GM18519 (cell line): ENCODE results near the gene YIPF5.

Experiments used
- ATAC-seq: cut with Tn5 transposase; IDR thresholded peaks from one replicate; pipeline ENCODE4 v1.9.1; 2021; ENCODE audit warnings: mild to moderate bottlenecking, moderate library complexity; ENCODE audit not compliant: unreplicated experiment, low FRiP score

Gene YIPF5

GRCh38 chr5:144183254-144183889, 12.9 kb upstream of the YIPF5 start:
- ATAC-seq = no peak

- ATAC-seq = no peak
Observed at GRCh38 chr5:144179226-144179625, 8.8 kb upstream of the YIPF5 start.

GRCh38 chr5:144177548-144177947, 7.1 kb upstream of the YIPF5 start:
- no peak for ATAC-seq

GRCh38 chr5:144173766-144174165, 3.3 kb upstream of the YIPF5 start:
- no peak for ATAC-seq

- ATAC-seq = no peak
Observed at GRCh38 chr5:144169904-144170275, 569 bp downstream of the YIPF5 start.

GRCh38 chr5:144167998-144168397, 2.5 kb downstream of the YIPF5 start:
- ATAC-seq = no peak

- ATAC-seq = no peak
Observed at GRCh38 chr5:144166696-144167095, 3.8 kb downstream of the YIPF5 start.

- ATAC-seq = no peak
Observed at GRCh38 chr5:144162686-144163085, 7.8 kb downstream of the YIPF5 start.

- no peak for ATAC-seq
Observed at GRCh38 chr5:144156767-144157171, 13.7 kb downstream of the YIPF5 start.

- no peak for ATAC-seq
Observed at GRCh38 chr5:144151026-144151425, 19.4 kb downstream of the YIPF5 start.

GRCh38 chr5:144144956-144145751, 25.3 kb downstream of the YIPF5 start:
- no peak for ATAC-seq

- no peak for ATAC-seq
Observed at GRCh38 chr5:144143625-144144024, 26.8 kb downstream of the YIPF5 start.

- ATAC-seq = no peak
Observed at GRCh38 chr5:144142824-144143162, 27.7 kb downstream of the YIPF5 start.

GRCh38 chr5:144142139-144142823, 28.2 kb downstream of the YIPF5 start:
- peak; percentile 99 for ATAC-seq

GRCh38 chr5:144141585-144141984, 28.9 kb downstream of the YIPF5 start:
- ATAC-seq = no peak

- ATAC-seq = no peak
Observed at GRCh38 chr5:144139586-144139985, 30.9 kb downstream of the YIPF5 start.

- no peak for ATAC-seq
Observed at GRCh38 chr5:144135113-144135762, 35.2 kb downstream of the YIPF5 start.

- no peak for ATAC-seq
Observed at GRCh38 chr5:144134194-144134826, 36.1 kb downstream of the YIPF5 start.

- no peak for ATAC-seq
Observed at GRCh38 chr5:144133050-144133633, 37.3 kb downstream of the YIPF5 start.

- ATAC-seq = no peak
Observed at GRCh38 chr5:144131261-144131660, 39.2 kb downstream of the YIPF5 start.
